ENCODE data around the gene PROZ. TPM values are rescaled to one million over a fixed set of nuclear protein-coding genes. Genes with fewer than 3 reads are reported as not detected.
A peak's percentile ranks its signal among the peaks of the same experiment; 100 is the strongest.

PROZ gene
- total RNA-seq, 1 donor, result not detected

DNA sequence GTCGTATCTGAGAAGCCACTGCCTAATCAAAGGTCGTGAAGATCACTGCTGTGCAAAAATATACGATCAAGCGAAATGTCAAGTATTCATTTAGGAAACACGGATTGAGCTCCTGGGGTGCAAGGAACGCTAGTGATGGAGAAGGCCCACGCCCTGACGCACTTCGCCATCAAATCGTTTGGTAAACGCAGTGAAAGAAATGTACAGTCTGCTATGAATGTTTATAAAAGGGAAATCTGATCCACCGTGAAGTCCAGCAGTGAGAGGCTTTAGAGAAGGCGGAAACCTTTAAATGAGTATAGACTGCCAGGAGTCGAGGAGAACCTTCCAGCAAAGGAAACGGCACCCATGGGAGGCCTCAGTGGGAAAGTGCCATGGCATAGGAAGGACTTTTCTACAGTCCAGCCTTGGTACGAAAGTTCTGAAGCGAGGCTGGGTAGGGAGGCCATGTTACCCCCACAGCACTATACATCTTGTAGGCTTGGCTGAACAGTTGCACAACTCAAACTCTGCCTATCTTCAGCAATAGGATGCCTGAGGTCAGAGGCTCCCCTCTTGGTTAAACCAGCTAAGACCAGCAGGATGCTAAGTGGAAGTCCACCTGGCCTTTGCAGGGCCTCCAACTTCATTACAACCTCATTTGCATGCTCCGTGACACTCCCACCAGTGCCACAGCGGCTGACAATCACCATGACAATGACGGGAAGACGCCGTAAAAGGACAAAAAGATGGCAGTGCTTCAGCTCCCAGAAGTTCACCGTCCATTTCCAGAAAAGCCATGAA lies 29.6 kb downstream of the PROZ start:
- DNase-seq (ENCODE audit: low read depth), result no peak
- TF ChIP-seq, protein P1, sequence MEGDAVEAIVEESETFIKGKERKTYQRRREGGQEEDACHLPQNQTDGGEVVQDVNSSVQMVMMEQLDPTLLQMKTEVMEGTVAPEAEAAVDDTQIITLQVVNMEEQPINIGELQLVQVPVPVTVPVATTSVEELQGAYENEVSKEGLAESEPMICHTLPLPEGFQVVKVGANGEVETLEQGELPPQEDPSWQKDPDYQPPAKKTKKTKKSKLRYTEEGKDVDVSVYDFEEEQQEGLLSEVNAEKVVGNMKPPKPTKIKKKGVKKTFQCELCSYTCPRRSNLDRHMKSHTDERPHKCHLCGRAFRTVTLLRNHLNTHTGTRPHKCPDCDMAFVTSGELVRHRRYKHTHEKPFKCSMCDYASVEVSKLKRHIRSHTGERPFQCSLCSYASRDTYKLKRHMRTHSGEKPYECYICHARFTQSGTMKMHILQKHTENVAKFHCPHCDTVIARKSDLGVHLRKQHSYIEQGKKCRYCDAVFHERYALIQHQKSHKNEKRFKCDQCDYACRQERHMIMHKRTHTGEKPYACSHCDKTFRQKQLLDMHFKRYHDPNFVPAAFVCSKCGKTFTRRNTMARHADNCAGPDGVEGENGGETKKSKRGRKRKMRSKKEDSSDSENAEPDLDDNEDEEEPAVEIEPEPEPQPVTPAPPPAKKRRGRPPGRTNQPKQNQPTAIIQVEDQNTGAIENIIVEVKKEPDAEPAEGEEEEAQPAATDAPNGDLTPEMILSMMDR (IDR thresholded peaks at IDR 0.05; ENCODE audit: insufficient read depth, low read length), result no peak
- H3K4me3 ChIP-seq (ENCODE audit: low read depth, low read length), result no peak overlapping the region

DNA sequence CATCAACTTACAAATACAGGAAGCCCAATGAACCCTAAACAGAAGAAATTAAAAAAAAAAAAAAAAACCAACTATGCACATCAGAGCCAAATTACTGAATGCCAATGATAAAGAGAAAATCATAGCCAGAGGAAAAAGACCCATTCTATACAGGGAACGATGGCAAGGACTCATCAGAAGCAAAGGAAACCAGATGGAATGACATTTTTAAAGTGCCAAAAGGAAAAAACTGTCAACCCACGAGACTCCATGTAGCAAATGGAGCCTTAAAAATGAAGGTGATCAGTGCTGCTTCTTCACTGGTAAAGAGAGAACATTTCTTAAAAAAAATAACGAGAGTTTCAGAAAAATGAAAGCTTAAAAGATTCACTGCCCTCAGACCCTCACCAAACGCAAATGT lies 31.7 kb downstream of the PROZ start:
- TF ChIP-seq, protein P1 (IDR thresholded peaks at IDR 0.05; ENCODE audit: insufficient read depth, low read length), result no peak
- DNase-seq (ENCODE audit: low read depth), result no peak
- H3K4me3 ChIP-seq (ENCODE audit: low read depth, low read length), result no peak overlapping the region

DNA sequence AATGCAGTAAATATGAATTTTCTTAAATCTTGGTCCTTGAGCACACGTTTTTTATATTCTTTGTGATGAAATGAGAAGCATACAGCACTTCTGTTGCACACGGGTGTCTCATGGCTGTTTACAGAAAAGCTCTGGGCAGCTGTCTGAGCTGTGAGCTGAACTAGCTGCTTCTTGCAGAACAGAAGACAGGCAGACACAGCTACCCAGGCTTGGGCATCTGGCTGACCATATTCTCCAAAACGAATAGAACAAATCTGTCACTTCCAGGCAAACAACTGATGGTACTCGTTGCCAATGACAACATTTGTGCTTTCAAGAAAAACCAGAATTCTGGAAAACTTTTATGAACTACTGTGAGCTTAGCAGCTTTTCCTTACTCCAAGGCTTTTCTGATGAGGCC lies 33.8 kb downstream of the PROZ start:
- TF ChIP-seq, protein P1 (IDR thresholded peaks at IDR 0.05; ENCODE audit: insufficient read depth, low read length), result no peak
- no peak overlapping the region for H3K4me3 ChIP-seq (ENCODE audit: low read depth, low read length)
- DNase-seq (ENCODE audit: low read depth), result peak; percentile 43

DNA sequence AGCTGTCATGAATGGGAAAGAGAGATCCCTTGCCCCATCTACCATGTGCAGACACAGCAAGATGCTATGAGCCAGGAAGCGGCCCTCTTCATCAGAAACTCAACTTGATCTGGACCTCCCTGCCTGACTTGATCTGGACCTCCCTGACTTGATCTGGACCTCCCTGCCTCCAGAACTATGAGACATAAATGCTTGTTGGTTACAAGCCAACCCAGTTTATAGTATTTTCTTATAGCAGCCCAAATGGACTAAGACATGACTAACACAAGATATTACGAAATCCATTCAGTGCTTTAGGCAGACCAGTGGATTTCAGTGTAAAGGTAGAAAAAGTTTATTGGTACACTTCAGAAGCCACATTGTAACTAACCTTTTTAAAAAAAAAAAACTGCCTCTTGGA lies 34.5 kb downstream of the PROZ start:
- TF ChIP-seq, protein P1 (IDR thresholded peaks at IDR 0.05; ENCODE audit: insufficient read depth, low read length), result no peak
- H3K4me3 ChIP-seq (ENCODE audit: low read depth, low read length), result no peak overlapping the region
- peak; percentile 86 for DNase-seq (ENCODE audit: low read depth)

DNA sequence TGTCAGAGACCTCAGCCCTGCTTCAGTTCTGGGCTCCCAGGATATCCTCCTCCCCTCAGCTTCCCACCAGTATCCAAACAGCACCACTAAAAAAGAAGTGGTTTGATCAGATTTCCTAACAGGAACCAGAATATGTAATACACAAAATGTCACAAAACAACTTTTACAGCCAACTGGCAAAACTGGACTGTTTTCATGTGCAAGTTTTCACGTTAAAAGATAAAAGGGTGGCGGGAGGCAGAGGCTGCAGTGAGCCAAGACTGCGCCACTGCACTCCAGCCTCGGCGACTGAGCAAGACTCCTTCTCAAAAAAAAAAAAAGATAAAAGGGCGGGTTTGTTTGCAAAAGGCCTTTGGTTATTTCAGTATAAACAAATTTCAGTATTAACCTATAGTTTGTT lies 36.9 kb downstream of the PROZ start:
- no peak for DNase-seq (ENCODE audit: low read depth)
- H3K4me3 ChIP-seq (ENCODE audit: low read depth, low read length), result no peak overlapping the region
- TF ChIP-seq, protein P1 (IDR thresholded peaks at IDR 0.05; ENCODE audit: insufficient read depth, low read length), result no peak

DNA sequence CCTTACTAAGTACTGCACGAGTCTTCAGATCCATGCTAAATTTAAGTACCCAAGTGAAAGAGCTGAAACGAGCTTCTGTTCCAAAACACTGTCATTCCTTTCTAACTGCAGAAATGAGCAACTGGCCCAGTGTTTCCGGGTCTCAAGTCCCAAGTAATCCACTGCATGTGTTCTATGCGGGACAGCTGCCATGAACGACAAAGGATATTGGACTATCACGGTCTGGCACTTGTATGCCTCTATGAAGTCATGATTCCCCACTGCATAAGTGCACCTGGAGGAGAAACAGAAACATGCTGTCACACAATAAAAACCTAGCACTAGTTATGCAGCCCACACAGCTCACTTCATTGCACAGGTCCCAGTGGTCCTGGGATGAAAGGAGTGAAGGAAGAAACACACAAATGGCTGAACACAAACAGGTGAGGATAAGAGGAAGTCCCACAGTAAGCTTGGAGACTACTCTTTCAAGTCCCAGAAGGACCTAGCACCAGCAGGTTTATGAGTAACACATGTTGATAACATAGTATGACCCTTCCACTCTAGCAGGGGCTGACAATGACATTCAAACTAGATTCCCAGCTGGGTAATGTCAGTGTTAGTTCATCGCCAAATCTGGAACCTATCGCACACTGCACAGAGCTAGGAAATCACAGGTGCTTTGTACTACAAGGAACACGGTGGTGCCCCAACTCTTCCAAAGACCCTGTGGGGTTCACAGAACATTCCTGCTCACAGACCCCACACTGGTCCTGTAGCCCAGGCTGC lies 38.7 kb downstream of the PROZ start:
- H3K4me3 ChIP-seq (ENCODE audit: low read depth, low read length), result no peak overlapping the region
- TF ChIP-seq, protein P1 (IDR thresholded peaks at IDR 0.05; ENCODE audit: insufficient read depth, low read length), result no peak
- DNase-seq (ENCODE audit: low read depth), result no peak

Data from fibroblast of the aortic adventitia (primary cell).